Adipose tissue (tissue), 3 donors: Measurements from ENCODE around the gene TTYH3. TPM values are rescaled to one million over a fixed set of nuclear protein-coding genes. Genes with fewer than 3 reads are reported as not detected.

Experiments
- H3K27ac ChIP-seq: one replicate; pipeline ENCODE4 v1.5.1; 2013; ENCODE audit warnings: low read depth, low read length
- WGBS, 3 donors: extraction: QIAGEN DNeasy Blood & Tissue Kit; methylation state at CpG; one replicate each; pipeline ENCODE4 v1.1.7; 2013; 5-methylcytosine and 5-hydroxymethylcytosine counted together
- polyA plus RNA-seq, 3 donors: library from polyadenylated mRNA; stranded (reverse); fragments of 200-250 nt; gene quantifications; one replicate each; pipeline ENCODE4 v1.2.3, GENCODE V29; 2013
- donor health status: healthy with polysubstance abuse.
- donor health status: Bipolar disorder and iron deficiency.
- donor health status: healthy.

Gene TTYH3
- polyA plus RNA-seq, 3 donors: 7.2 to 49.8 (median 26.4) TPM

DNA sequence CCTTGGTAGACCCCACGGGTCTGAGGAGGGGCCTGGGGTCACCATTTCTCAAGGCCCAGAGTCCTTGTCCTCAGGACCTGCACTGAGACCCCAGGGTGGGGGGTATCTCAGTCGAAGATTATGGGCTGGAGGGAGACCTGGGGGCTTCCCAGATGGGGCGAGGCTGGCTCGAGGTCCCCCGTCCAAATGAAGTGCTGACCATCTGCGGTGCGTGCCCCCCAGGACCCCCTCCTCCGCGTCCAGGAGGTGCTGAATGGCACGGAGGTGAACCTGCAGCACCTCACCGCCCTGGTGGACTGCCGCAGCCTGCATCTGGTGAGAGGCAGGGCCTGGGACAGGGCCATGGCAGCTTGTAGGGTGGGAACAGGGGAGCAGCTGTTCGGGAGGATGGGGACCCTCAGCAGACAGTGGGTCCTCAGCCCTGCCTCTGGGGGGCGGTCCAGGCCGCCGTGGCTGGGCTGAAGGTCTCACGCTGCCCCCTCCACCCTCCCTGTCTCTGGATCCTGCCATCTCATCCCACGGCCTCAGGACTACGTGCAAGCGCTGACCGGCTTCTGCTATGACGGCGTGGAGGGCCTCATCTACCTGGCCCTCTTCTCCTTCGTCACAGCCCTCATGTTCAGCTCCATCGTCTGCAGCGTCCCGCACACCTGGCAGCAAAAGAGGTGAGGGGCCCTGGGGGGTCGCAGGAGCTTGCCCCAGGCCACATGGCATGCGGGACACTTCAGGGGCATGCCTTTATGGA lies 24.3 kb downstream of the TTYH3 start:
- H3K27ac ChIP-seq: no peak overlapping the region
- WGBS, 3 donors: 92 to 95% (median 95%) methylated on average over 28 to 29 of the region's 29 CpGs

DNA sequence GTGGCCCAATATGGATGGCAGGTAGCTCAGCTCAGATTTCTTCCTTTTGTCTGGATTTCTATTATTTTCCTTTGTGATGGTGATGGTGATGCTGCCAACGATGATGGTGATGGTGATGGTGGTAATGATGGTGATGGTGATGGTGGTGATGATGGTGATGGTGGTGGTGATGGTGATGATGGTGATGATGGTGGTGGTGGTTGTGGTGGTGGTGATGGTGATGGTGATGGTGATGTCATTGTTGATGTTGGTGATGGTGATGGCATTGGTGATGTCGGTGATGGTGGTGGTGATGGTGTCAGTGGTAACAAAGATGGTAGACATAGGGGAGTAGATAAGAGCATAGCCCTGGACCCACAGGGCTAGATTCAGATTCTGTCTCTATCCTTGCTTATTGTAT lies 25.4 kb downstream of the TTYH3 start:
- 50 to 94% (median 69%) methylated on average over 2 of the region's 2 CpGs for WGBS, 3 donors
- H3K27ac ChIP-seq: no peak overlapping the region

GRCh38 chr7:2657920-2658671 lies 26.3 kb downstream of the TTYH3 start:
- H3K27ac ChIP-seq: no peak overlapping the region
- WGBS, 3 donors: 94 to 96% (median 95%) methylated on average over 30 to 33 of the region's 33 CpGs

GRCh38 chr7:2658941-2659340 lies 27.2 kb downstream of the TTYH3 start:
- WGBS, 3 donors: 92 to 94% (median 92%) methylated on average over 13 to 15 of the region's 15 CpGs

GRCh38 chr7:2659556-2660358 lies 28.0 kb downstream of the TTYH3 start:
- 90 to 92% (median 91%) methylated on average over 35 to 36 of the region's 36 CpGs for WGBS, 3 donors
- no peak overlapping the region for H3K27ac ChIP-seq

More at GRCh38 chr7:2658941-2659340, 27.2 kb downstream of the TTYH3 start:
- no peak overlapping the region for H3K27ac ChIP-seq

GRCh38 chr7:2660359-2661095 lies 28.7 kb downstream of the TTYH3 start:
- 89 to 90% (median 89%) methylated on average over 30 to 36 of the region's 36 CpGs for WGBS, 3 donors
- H3K27ac ChIP-seq: no peak overlapping the region

- 86 to 96% (median 92%) methylated on average over 9 to 10 of the region's 10 CpGs for WGBS, 3 donors
- H3K27ac ChIP-seq: no peak overlapping the region
Measured at GRCh38 chr7:2661096-2661449, 29.3 kb downstream of the TTYH3 start.

- WGBS, 3 donors: 90 to 93% (median 92%) methylated on average over 37 to 43 of the region's 43 CpGs
- H3K27ac ChIP-seq: no peak overlapping the region
Measured at GRCh38 chr7:2661602-2662272, 30.0 kb downstream of the TTYH3 start.

- H3K27ac ChIP-seq: no peak overlapping the region
- WGBS, 3 donors: 58 to 75% (median 75%) methylated on average over 33 of the region's 33 CpGs
Measured at GRCh38 chr7:2662273-2663120, 30.7 kb downstream of the TTYH3 start.

DNA sequence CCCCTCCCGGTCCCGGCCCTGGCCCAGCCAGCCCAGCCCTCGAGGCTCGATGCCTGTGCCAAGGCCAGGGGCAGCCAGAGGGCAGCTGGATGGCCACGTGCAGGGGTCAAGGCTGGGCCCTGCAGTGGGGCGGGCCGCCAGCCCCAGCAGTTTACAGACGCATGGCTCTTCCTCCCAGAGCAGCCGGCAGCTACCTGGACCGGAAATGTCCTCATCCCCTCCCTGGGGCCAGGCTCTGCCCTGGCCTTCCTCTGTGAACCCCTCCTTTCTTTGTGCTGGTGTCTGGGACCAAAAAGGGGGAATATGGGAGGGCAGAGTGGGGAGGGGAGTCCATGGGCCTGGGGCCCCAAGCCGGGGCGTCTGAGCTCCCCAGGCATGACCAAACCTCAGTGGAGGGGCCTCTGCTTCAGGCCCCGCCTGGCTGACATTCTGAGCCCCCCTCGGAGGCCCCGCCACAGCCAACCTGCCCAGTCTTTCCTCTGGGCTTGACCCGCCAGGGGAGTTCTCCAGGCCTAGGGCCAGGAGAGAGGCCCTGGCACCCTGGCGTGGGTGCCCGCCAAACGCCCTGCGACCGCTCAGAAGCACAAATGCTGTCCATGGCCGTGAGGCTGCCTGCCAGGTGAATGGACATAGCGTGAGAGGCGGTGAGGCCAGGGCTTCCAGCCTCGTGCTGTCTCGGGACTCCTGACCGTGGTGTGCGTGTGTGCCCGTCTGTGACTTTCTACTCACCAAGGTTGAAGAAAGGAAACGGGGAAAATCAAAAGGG lies 31.5 kb downstream of the TTYH3 start:
- 52 to 58% (median 57%) methylated on average over 30 of the region's 30 CpGs for WGBS, 3 donors
- no peak overlapping the region for H3K27ac ChIP-seq

GRCh38 chr7:2663960-2664359 lies 32.2 kb downstream of the TTYH3 start:
- H3K27ac ChIP-seq: no peak overlapping the region
- 55 to 74% (median 70%) methylated on average over 4 of the region's 4 CpGs for WGBS, 3 donors

GRCh38 chr7:2665359-2665791 lies 33.6 kb downstream of the TTYH3 start:
- 50 to 70% (median 61%) methylated on average over 25 to 33 of the region's 33 CpGs for WGBS, 3 donors

GRCh38 chr7:2666155-2666554 lies 34.4 kb downstream of the TTYH3 start:
- 44 to 64% (median 59%) methylated on average over 3 to 6 of the region's 6 CpGs for WGBS, 3 donors
- H3K27ac ChIP-seq: no peak overlapping the region

More at GRCh38 chr7:2665359-2665791, 33.6 kb downstream of the TTYH3 start:
- H3K27ac ChIP-seq: no peak overlapping the region

- 61 to 70% (median 68%) methylated on average over 18 of the region's 18 CpGs for WGBS, 3 donors
Measured at GRCh38 chr7:2666588-2667250, 34.9 kb downstream of the TTYH3 start.

GRCh38 chr7:2667843-2668242 lies 36.1 kb downstream of the TTYH3 start:
- no peak overlapping the region for H3K27ac ChIP-seq
- 55 to 66% (median 62%) methylated on average over 7 of the region's 7 CpGs for WGBS, 3 donors

More at GRCh38 chr7:2666588-2667250, 34.9 kb downstream of the TTYH3 start:
- H3K27ac ChIP-seq: no peak overlapping the region

GRCh38 chr7:2668401-2668800 lies 36.6 kb downstream of the TTYH3 start:
- no peak overlapping the region for H3K27ac ChIP-seq
- 61 to 77% (median 70%) methylated on average over 6 of the region's 6 CpGs for WGBS, 3 donors
